Spleen (tissue), 11 donors: ENCODE measurements around the gene RACGAP1. TPM values are rescaled to one million over a fixed set of nuclear protein-coding genes. Genes with fewer than 3 reads are reported as not detected.

Experiments used
- DNase-seq: peaks from one replicate; pipeline ENCODE4 v3.0.0-alpha.2; 2020
- H3K27ac ChIP-seq, 8 donors: fragments of 200-600 bp; sonication (generic) in 7 of 8; 1 replicate in 4 of 8; 2 replicates in 4 of 8; pipeline versions ENCODE4 v1.5.0 to v1.8.0; 2016 to 2021; ENCODE audit warnings: inconsistent platforms in 4 of 8, mild to moderate bottlenecking in 4 of 8, moderate library complexity in 1 of 8
- H3K27me3 ChIP-seq, 7 donors: fragments of 200-600 bp; sonication (generic) in 6 of 7; replicated peaks in 1 of 7; 1 replicate in 4 of 7; 2 replicates in 3 of 7; pipeline versions ENCODE4 v1.5.0 to v1.8.0; 2016 to 2021; ENCODE audit warnings: inconsistent platforms in 3 of 7, mild to moderate bottlenecking in 1 of 7
- H3K36me3 ChIP-seq, 6 donors: fragments of 200-600 bp; sonication (generic) in 5 of 6; 1 replicate in 4 of 6; 2 replicates in 2 of 6; pipeline versions ENCODE4 v1.5.0 to v1.8.0; 2016 to 2021; ENCODE audit warnings: inconsistent platforms in 2 of 6
- H3K4me1 ChIP-seq, 6 donors: fragments of 200-600 bp; sonication (generic) in 5 of 6; 1 replicate in 3 of 6; 2 replicates in 3 of 6; pipeline versions ENCODE4 v1.5.0 to v1.8.0; 2016 to 2021; ENCODE audit warnings: inconsistent platforms in 3 of 6
- H3K4me3 ChIP-seq, 8 donors: fragments of 200-600 bp; sonication (generic) in 7 of 8; 1 replicate in 4 of 8; 2 replicates in 4 of 8; pipeline versions ENCODE4 v1.5.0 to v1.8.0; 2016 to 2021; ENCODE audit warnings: inconsistent platforms in 4 of 8, mild to moderate bottlenecking in 4 of 8, moderate library complexity in 2 of 8
- H3K9me3 ChIP-seq, 8 donors: fragments of 200-600 bp; sonication (generic) in 7 of 8; 1 replicate in 4 of 8; 2 replicates in 4 of 8; pipeline versions ENCODE4 v1.5.0 to v1.8.0; 2016 to 2021; ENCODE audit warnings: inconsistent platforms in 4 of 8
- CTCF ChIP-seq, 11 experiments: fragments of 200-600 bp in 7 of 11; fragments of 450-650 bp in 4 of 11; sonication (generic) in 4 of 11; IDR thresholded peaks in 8 of 11; conservative IDR thresholded peaks in 3 of 11; 1 replicate in 7 of 11; 2 replicates in 4 of 11; pipeline versions ENCODE4 v1.4.0 to v1.8.0; 2016 to 2021; ENCODE audit warnings: antibody characterized with exemption in 11 of 11, inconsistent platforms in 4 of 11, mild to moderate bottlenecking in 1 of 11
- POLR2A ChIP-seq, 3 donors: fragments of 450-650 bp; IDR thresholded peaks; one replicate each; pipeline ENCODE4 v1.5.1; 2017; ENCODE audit warnings: antibody characterized with exemption in 3 of 3, mild to moderate bottlenecking in 1 of 3
- POLR2AphosphoS5 ChIP-seq, 3 donors: sonication (generic); formaldehyde crosslinking; IDR thresholded peaks; one replicate each; pipeline ENCODE4 v1.5.1; 2017; ENCODE audit warnings: antibody characterized with exemption in 3 of 3
- WGBS, 5 donors: extraction: QIAGEN DNeasy Blood & Tissue Kit in 3 of 5; methylation state at CpG; one replicate each; pipeline versions ENCODE4 v1.1.5 to v1.1.7; 2013 to 2018; 5-methylcytosine and 5-hydroxymethylcytosine counted together
- intact Hi-C: fragments of 100-400 bp; cut with DNase I; formaldehyde crosslinking; loops from one replicate; pipeline ENCODE4 v1.15.0; 2023; ENCODE audit warnings: low total_unique reads
- polyA plus RNA-seq, 3 donors: library from polyadenylated mRNA; stranded (reverse); fragments of 200-250 nt; gene quantifications; one replicate each; pipeline ENCODE4 v1.2.1, GENCODE V29; 2013
- total RNA-seq, 7 donors: library from RNA; depleted of rRNA in 3 of 7; stranded (reverse); fragments of >200 nt in 3 of 7; fragmentation: NEBNext Ultra II Directional in 4 of 7; extraction: Animal tissue kit (Norgen Biotek cat#: 25700) in 4 of 7; gene quantifications; one replicate each; pipeline versions ENCODE4 v1.1.0 to v1.2.1, GENCODE V29; 2016 to 2021
- donor health status: healthy with polysubstance abuse.
- donor health status: DM: no; HTN: no; CAD: no; lungs with moderate emphysema.
- donor health status: DM: no; HTN: no; CAD: no.
- donor health status: Bipolar disorder and iron deficiency.
- donor health status: healthy.
- donor health status: DM: no; HTN: no; CAD: no.
- donor health status: DM: yes; HTN: yes; CAD: no.

The RACGAP1 gene
- total and polyA plus RNA-seq, 10 donors: 3.4 to 21.1 (median 9.4) TPM

- peak overlapping the region in 4 of 8 donors; percentile 53 to 73 (median 64) for H3K27ac ChIP-seq
Measured at GRCh38 chr12:50017641-50018040, 7.7 kb downstream of the RACGAP1 start.

GRCh38 chr12:50016501-50017475 is 8.5 kb downstream of the RACGAP1 start:
- no peak for DNase-seq
- Histone ChIP-seq H3K9me3 (no peaks in the 10 kb centered on the region), H3K27me3 (no peaks in the 10 kb centered on the region)

More at GRCh38 chr12:50017641-50018040, 7.7 kb downstream of the RACGAP1 start:
- Histone ChIP-seq H3K9me3 (no peaks in the 10 kb centered on the region), H3K27me3 (no peaks in the 10 kb centered on the region), H3K36me3 (peaks cover 0 to 30% (median 0%) of the 10 kb centered on the region in 6 donors), H3K4me1 (peaks cover 0 to 20% (median 0%) of the 10 kb centered on the region in 6 donors), H3K4me3 (no peak overlapping the region)
- DNase-seq: no peak
- intact Hi-C loops: no loop called here
- TF ChIP-seq CTCF (IDR thresholded peaks at IDR 0.05 in 8 of 11, conservative IDR thresholded peaks at IDR 0.05 in 3 of 11) (no peak), POLR2A (IDR thresholded peaks at IDR 0.05) (no peak), POLR2AphosphoS5 (IDR thresholded peaks at IDR 0.05) (no peak)
- 61 to 88% (median 72%) methylated on average over 6 of the region's 6 CpGs for WGBS, 5 donors

DNA sequence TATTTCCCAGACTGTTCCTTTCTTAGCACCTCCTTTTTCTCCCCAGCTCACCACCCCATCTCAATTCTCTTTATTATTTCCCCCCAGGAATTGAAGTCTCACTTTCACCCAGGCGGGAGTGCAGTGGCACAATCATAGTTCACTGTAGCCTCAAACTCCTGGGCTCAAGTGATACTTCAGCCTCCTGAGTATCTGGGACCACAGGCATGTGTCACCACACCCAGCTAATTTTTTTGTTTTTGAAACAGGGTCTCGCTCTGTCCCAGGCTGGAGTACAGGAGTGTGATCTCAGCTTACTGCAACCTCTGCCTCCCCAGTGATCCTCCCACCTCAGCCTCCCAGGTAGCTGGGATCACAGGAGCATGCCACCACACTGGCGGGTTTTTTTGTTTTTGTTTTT is 11.0 kb downstream of the RACGAP1 start:
- DNase-seq: no peak
- H3K4me3 ChIP-seq: no peak overlapping the region
- WGBS, 5 donors: 86 to 96% (median 91%) methylated on average over 3 of the region's 3 CpGs
- no peaks in the 10 kb centered on the region for H3K9me3 ChIP-seq
- no peak overlapping the region for H3K27ac ChIP-seq
- H3K27me3 ChIP-seq: no peaks in the 10 kb centered on the region
- TF ChIP-seq POLR2AphosphoS5 (IDR thresholded peaks at IDR 0.05) (no peak), CTCF (IDR thresholded peaks at IDR 0.05 in 8 of 11, conservative IDR thresholded peaks at IDR 0.05 in 3 of 11) (no peak), POLR2A (IDR thresholded peaks at IDR 0.05) (no peak)
- H3K36me3 ChIP-seq: peaks cover 0 to 48% (median 0%) of the 10 kb centered on the region in 6 donors
- intact Hi-C loops: no loop called here
- peaks cover 0 to 20% (median 0%) of the 10 kb centered on the region in 6 donors for H3K4me1 ChIP-seq

More at GRCh38 chr12:50016501-50017475, 8.5 kb downstream of the RACGAP1 start:
- Histone ChIP-seq H3K27ac (peak overlapping the region in 4 of 8 donors; percentile 53 to 73 (median 64)), H3K36me3 (peaks cover 0 to 33% (median 0%) of the 10 kb centered on the region in 6 donors), H3K4me3 (no peak overlapping the region), H3K4me1 (peaks cover 0 to 20% (median 0%) of the 10 kb centered on the region in 6 donors)
- TF ChIP-seq POLR2AphosphoS5 (IDR thresholded peaks at IDR 0.05): peak in 1 of 3 donors; percentile 30
- TF ChIP-seq CTCF (IDR thresholded peaks at IDR 0.05 in 8 of 11, conservative IDR thresholded peaks at IDR 0.05 in 3 of 11): no peak
- 74 to 83% (median 82%) methylated on average over 10 of the region's 10 CpGs for WGBS, 5 donors
- intact Hi-C loops: no loop called here
